ENCODE results near the gene RBMS3.

DNA sequence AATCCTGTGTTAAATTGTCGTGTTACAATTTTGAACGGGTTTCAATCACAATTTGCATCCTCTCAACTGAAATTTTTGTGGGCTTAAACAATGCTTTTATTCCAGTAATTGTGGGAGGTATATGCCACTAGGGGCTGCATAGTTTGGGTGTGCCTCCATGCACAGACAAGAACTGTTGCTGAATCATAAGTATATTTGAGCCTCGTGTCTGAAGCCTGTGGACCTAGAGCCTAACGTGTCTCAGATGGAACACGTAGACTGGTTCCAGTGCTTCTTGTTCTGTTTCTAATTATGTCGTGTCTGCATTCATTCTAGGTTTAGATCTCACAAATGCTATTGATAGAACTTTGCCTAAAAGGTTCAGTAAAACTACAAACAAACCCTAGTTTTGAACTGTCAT, 363.4 kb downstream of the RBMS3 start:
- no peak for TF ChIP-seq POLR2A (IDR thresholded peaks at IDR 0.05)
- TF ChIP-seq, protein P1, sequence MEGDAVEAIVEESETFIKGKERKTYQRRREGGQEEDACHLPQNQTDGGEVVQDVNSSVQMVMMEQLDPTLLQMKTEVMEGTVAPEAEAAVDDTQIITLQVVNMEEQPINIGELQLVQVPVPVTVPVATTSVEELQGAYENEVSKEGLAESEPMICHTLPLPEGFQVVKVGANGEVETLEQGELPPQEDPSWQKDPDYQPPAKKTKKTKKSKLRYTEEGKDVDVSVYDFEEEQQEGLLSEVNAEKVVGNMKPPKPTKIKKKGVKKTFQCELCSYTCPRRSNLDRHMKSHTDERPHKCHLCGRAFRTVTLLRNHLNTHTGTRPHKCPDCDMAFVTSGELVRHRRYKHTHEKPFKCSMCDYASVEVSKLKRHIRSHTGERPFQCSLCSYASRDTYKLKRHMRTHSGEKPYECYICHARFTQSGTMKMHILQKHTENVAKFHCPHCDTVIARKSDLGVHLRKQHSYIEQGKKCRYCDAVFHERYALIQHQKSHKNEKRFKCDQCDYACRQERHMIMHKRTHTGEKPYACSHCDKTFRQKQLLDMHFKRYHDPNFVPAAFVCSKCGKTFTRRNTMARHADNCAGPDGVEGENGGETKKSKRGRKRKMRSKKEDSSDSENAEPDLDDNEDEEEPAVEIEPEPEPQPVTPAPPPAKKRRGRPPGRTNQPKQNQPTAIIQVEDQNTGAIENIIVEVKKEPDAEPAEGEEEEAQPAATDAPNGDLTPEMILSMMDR (IDR thresholded peaks at IDR 0.05): no peak
- no peak for TF ChIP-seq EP300 (IDR thresholded peaks at IDR 0.05; ENCODE audit: low read depth)
